ENCODE measurements around the gene WHAMM.
"Not testable (repeated sequence)": the region's sequence is repeated elsewhere in the genome, so short reads cannot be mapped to it uniquely, and the experiment has no call there.

WHAMM gene

GRCh38 chr15:82858932-82859331 is 49.5 kb downstream of the WHAMM start:
- no peaks in the 10 kb centered on the region for H3K9me3 ChIP-seq (ENCODE audit: insufficient read depth, low read length, severe bottlenecking)
- H3K9ac ChIP-seq (ENCODE audit: low read depth, low read length) = no peak overlapping the region
- no peak overlapping the region for H3K27ac ChIP-seq (ENCODE audit: low read length)
- H3K36me3 ChIP-seq (ENCODE audit: insufficient read depth, low read length) = no peaks in the 10 kb centered on the region
- H3K27me3 ChIP-seq (ENCODE audit: insufficient read depth, low read length, poor library complexity) = no peaks in the 10 kb centered on the region
- TF ChIP-seq CTCF (IDR thresholded peaks at IDR 0.05; ENCODE audit: borderline replicate concordance, extremely low read depth, low read length, poor library complexity, severe bottlenecking) (no peak), EZH2 (IDR thresholded peaks at IDR 0.05; ENCODE audit: borderline replicate concordance, low read depth, low read length, severe bottlenecking) (no peak)
- no peak for ATAC-seq (ENCODE audit: insufficient read depth, low read depth)
- DNase-seq = no peak
- H2AFZ ChIP-seq (ENCODE audit: low read depth, low read length) = no peak overlapping the region
- H3K4me3 ChIP-seq (ENCODE audit: low read depth in 1 of 2, low read length in 2 of 2) = no peak overlapping the region
- H3K79me2 ChIP-seq (ENCODE audit: insufficient read depth, low read length) = no peaks in the 10 kb centered on the region
- H3K4me2 ChIP-seq (ENCODE audit: insufficient read depth, low read length) = no peak overlapping the region
- no peaks in the 10 kb centered on the region for H4K20me1 ChIP-seq (ENCODE audit: insufficient read depth, low read length)
- peaks cover 10% of the 10 kb centered on the region; the same call in 1 of the 2 replicates for H3K4me1 ChIP-seq (ENCODE audit: insufficient read depth, low read length)

- Histone ChIP-seq H3K4me1 (ENCODE audit: insufficient read depth, low read length) (no peaks in the 10 kb centered on the region), H3K4me3 (ENCODE audit: low read depth in 1 of 2, low read length in 2 of 2) (no peak overlapping the region), H3K4me2 (ENCODE audit: insufficient read depth, low read length) (no peak overlapping the region), H2AFZ (ENCODE audit: low read depth, low read length) (no peak overlapping the region), H4K20me1 (ENCODE audit: insufficient read depth, low read length) (no peaks in the 10 kb centered on the region), H3K27ac (ENCODE audit: low read length) (no peak overlapping the region), H3K36me3 (ENCODE audit: insufficient read depth, low read length) (no peaks in the 10 kb centered on the region), H3K27me3 (ENCODE audit: insufficient read depth, low read length, poor library complexity) (no peaks in the 10 kb centered on the region), H3K9me3 (ENCODE audit: insufficient read depth, low read length, severe bottlenecking) (no peaks in the 10 kb centered on the region), H3K9ac (ENCODE audit: low read depth, low read length) (no peak overlapping the region), H3K79me2 (ENCODE audit: insufficient read depth, low read length) (no peaks in the 10 kb centered on the region)
- no peak for DNase-seq
- TF ChIP-seq EZH2 (IDR thresholded peaks at IDR 0.05; ENCODE audit: borderline replicate concordance, low read depth, low read length, severe bottlenecking) = no peak
- TF ChIP-seq CTCF (IDR thresholded peaks at IDR 0.05; ENCODE audit: borderline replicate concordance, extremely low read depth, low read length, poor library complexity, severe bottlenecking) = no peak
- no peak for ATAC-seq (ENCODE audit: insufficient read depth, low read depth)
Measured at GRCh38 chr15:82862886-82863285, 53.5 kb downstream of the WHAMM start.

- Histone ChIP-seq H3K4me1 (ENCODE audit: insufficient read depth, low read length) (no peaks in the 10 kb centered on the region), H3K9ac (ENCODE audit: low read depth, low read length) (no peak overlapping the region), H3K4me3 (ENCODE audit: low read depth in 1 of 2, low read length in 2 of 2) (no peak overlapping the region), H3K9me3 (ENCODE audit: insufficient read depth, low read length, severe bottlenecking) (no peaks in the 10 kb centered on the region), H2AFZ (ENCODE audit: low read depth, low read length) (no peak overlapping the region), H3K79me2 (ENCODE audit: insufficient read depth, low read length) (no peaks in the 10 kb centered on the region), H3K36me3 (ENCODE audit: insufficient read depth, low read length) (no peaks in the 10 kb centered on the region), H4K20me1 (ENCODE audit: insufficient read depth, low read length) (no peaks in the 10 kb centered on the region), H3K27ac (ENCODE audit: low read length) (no peak overlapping the region), H3K27me3 (ENCODE audit: insufficient read depth, low read length, poor library complexity) (no peaks in the 10 kb centered on the region), H3K4me2 (ENCODE audit: insufficient read depth, low read length) (no peak overlapping the region)
- ATAC-seq (ENCODE audit: insufficient read depth, low read depth) = no peak
- DNase-seq = no peak
- TF ChIP-seq EZH2 (IDR thresholded peaks at IDR 0.05; ENCODE audit: borderline replicate concordance, low read depth, low read length, severe bottlenecking) (no peak), CTCF (IDR thresholded peaks at IDR 0.05; ENCODE audit: borderline replicate concordance, extremely low read depth, low read length, poor library complexity, severe bottlenecking) (no peak)
Measured at GRCh38 chr15:82864967-82865366, 55.5 kb downstream of the WHAMM start.

- H3K9ac ChIP-seq (ENCODE audit: low read depth, low read length); ATAC-seq (ENCODE audit: insufficient read depth, low read depth); H3K27me3 ChIP-seq (ENCODE audit: insufficient read depth, low read length, poor library complexity); H3K4me2 ChIP-seq (ENCODE audit: insufficient read depth, low read length); H3K36me3 ChIP-seq (ENCODE audit: insufficient read depth, low read length); H3K79me2 ChIP-seq (ENCODE audit: insufficient read depth, low read length); H3K9me3 ChIP-seq (ENCODE audit: insufficient read depth, low read length, severe bottlenecking); H4K20me1 ChIP-seq (ENCODE audit: insufficient read depth, low read length); H2AFZ ChIP-seq (ENCODE audit: low read depth, low read length); H3K4me1 ChIP-seq (ENCODE audit: insufficient read depth, low read length); H3K4me3 ChIP-seq (ENCODE audit: low read depth in 1 of 2, low read length in 2 of 2); H3K27ac ChIP-seq (ENCODE audit: low read length); DNase-seq: not testable (repeated sequence)
Measured at GRCh38 chr15:82865581-82865980, 56.2 kb downstream of the WHAMM start.

DNA sequence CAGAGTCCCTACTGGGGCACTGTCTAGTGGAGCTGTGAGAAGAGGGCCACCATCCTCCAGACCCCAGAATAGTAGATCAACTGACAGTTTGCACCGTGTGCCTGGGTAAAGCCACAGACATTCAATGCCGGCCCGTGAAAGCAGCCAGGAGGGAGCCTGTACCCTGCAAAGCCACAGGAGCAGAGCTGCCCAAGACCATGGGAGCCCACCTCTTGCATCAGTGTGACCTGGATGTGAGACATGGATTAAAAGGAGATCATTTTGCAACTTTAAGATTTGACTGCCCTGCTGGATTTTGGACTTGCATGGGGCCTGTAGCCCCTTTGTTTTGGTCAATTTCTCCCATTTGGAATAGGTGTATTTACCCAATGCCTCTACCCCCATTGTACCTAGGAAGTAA is 56.6 kb downstream of the WHAMM start:
- not testable (repeated sequence) for H3K4me2 ChIP-seq (ENCODE audit: insufficient read depth, low read length); DNase-seq; H3K27me3 ChIP-seq (ENCODE audit: insufficient read depth, low read length, poor library complexity); H2AFZ ChIP-seq (ENCODE audit: low read depth, low read length); H3K9me3 ChIP-seq (ENCODE audit: insufficient read depth, low read length, severe bottlenecking); ATAC-seq (ENCODE audit: insufficient read depth, low read depth); H4K20me1 ChIP-seq (ENCODE audit: insufficient read depth, low read length); H3K27ac ChIP-seq (ENCODE audit: low read length); H3K4me1 ChIP-seq (ENCODE audit: insufficient read depth, low read length); H3K79me2 ChIP-seq (ENCODE audit: insufficient read depth, low read length); H3K36me3 ChIP-seq (ENCODE audit: insufficient read depth, low read length); H3K4me3 ChIP-seq (ENCODE audit: low read depth in 1 of 2, low read length in 2 of 2); H3K9ac ChIP-seq (ENCODE audit: low read depth, low read length)
